K562 treated with DMSO at 1 percent for 24 hours (cell line): ENCODE results near the gene CETP. TPM values are rescaled to one million over a fixed set of nuclear protein-coding genes. Genes with fewer than 3 reads are reported as not detected.

Experiments
- total RNA-seq: library from RNA; unstranded; fragments of 300-600 nt; gene quantifications from 2 replicates; pipeline ENCODE4 v1.2.3, GENCODE V29; 2022; ENCODE audit warnings: low read depth; ENCODE audit not compliant: insufficient read depth

The CETP gene
- total RNA-seq: not detected in 2 replicates

GRCh38 chr16:56961851-56962281 lies at the start of gene CETP:
Gene CETP (plus strand): TSS chr16:56961950. CDS start chr16:56961980, 30 bp downstream.

DNA sequence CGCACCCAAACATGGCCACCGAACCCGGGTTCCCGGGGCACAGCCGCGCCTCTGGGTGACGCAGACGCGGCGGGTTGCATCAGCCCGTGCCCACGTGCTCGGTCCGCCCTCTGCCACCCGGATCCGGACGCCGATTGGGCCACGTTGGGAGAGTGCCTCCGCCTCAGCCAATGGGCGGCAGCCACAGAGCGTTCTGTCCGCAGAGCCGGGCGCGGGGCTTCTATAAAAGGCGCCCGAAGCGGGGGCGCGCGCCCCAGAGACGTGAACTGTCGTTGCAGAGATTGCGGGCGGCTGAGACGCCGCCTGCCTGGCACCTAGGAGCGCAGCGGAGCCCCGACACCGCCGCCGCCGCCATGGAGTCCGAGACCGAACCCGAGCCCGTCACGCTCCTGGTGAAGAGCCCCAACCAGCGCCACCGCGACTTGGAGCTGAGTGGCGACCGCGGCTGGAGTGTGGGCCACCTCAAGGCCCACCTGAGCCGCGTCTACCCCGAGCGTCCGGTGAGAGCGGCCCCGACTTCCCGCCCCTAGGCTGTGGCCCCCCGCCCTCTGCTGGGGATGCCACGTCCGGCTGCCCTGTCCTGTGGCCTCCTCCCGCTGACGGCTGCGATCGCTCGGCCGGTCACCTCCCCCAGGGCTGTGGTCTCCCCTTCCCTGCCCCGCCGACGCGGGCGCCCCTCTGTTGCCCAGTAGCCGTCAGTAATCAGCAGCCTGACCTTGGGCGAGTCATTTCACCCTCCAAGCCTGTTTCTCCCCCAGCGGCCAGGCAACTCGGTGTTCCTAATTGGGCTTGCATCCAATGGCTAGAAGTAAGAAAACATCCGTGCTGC lies 29.6 kb upstream of the CETP start, which contains the start of gene HERPUD1:
Gene HERPUD1 (plus strand): TSS at position 251 of the 829 bp plus-strand sequence. CDS start 103 bp downstream, at position 354.

GRCh38 chr16:56988948-56989945 lies 27.5 kb downstream of the CETP start, which contains the start of gene NLRC5:
Gene NLRC5 (plus strand): TSS chr16:56989557. CDS start chr16:57020713, 31,156 bp downstream.

Other genes with a start within 250 kb of the CETP start
- gene NUP93, start 231.8 kb upstream of the CETP start, total RNA-seq: 57.2 and 57.3 TPM in 2 replicates
- not detected in 2 replicates for gene SLC12A3, start 96.7 kb upstream of the CETP start, total RNA-seq
- gene HERPUD1, start 29.8 kb upstream of the CETP start, total RNA-seq: 80.5 and 82.4 TPM in 2 replicates
- 0.31 and 0.61 TPM in 2 replicates for gene NLRC5, start 27.6 kb downstream of the CETP start, total RNA-seq
- gene CPNE2, start 130.6 kb downstream of the CETP start, total RNA-seq: 31.0 and 38.5 TPM in 2 replicates
- 64.8 and 70.7 TPM in 2 replicates for gene PSME3IP1, start 224.1 kb downstream of the CETP start, total RNA-seq
- 12.7 and 13.2 TPM in 2 replicates for gene RSPRY1, start 224.4 kb downstream of the CETP start, total RNA-seq